ENCODE data around the gene SLC9A2. TPM values are rescaled to one million over a fixed set of nuclear protein-coding genes. Genes with fewer than 3 reads are reported as not detected.

The SLC9A2 gene
- 1 to 10 TPM; 6.2 to 6.8 (median 6.3) TPM for polyA plus RNA-seq (ENCODE audit: insufficient read length in 4 of 4)

- DNase-seq (ENCODE audit: low read depth in 4 of 4, low spot score in 2 of 4): no peak
Measured at GRCh38 chr2:102619414-102620319, at the start of gene SLC9A2. SLC9A2 (plus strand) TSS chr2:102619553; CDS start chr2:102619849, 296 bp downstream.

- DNase-seq (ENCODE audit: low read depth in 4 of 4, low spot score in 2 of 4): no peak
Measured at GRCh38 chr2:102575888-102576287, 43.5 kb upstream of the SLC9A2 start.

GRCh38 chr2:102578376-102578775 lies 41.0 kb upstream of the SLC9A2 start:
- DNase-seq (ENCODE audit: low read depth in 4 of 4, low spot score in 2 of 4): no peak

- no peak for DNase-seq (ENCODE audit: low read depth in 4 of 4, low spot score in 2 of 4)
Measured at GRCh38 chr2:102581911-102582310, 37.4 kb upstream of the SLC9A2 start.

GRCh38 chr2:102582845-102583244 lies 36.5 kb upstream of the SLC9A2 start:
- no peak for DNase-seq (ENCODE audit: low read depth in 4 of 4, low spot score in 2 of 4)

- DNase-seq (ENCODE audit: low read depth in 4 of 4, low spot score in 2 of 4): no peak
Measured at GRCh38 chr2:102585847-102586404, 33.4 kb upstream of the SLC9A2 start.

GRCh38 chr2:102588213-102588939 lies 31.0 kb upstream of the SLC9A2 start:
- no peak for DNase-seq (ENCODE audit: low read depth in 4 of 4, low spot score in 2 of 4)

GRCh38 chr2:102589444-102589843 lies 29.9 kb upstream of the SLC9A2 start:
- DNase-seq (ENCODE audit: low read depth in 4 of 4, low spot score in 2 of 4): no peak

GRCh38 chr2:102591491-102592045 lies 27.8 kb upstream of the SLC9A2 start:
- no peak for DNase-seq (ENCODE audit: low read depth in 4 of 4, low spot score in 2 of 4)

- DNase-seq (ENCODE audit: low read depth in 4 of 4, low spot score in 2 of 4): no peak
Measured at GRCh38 chr2:102592601-102593000, 26.8 kb upstream of the SLC9A2 start.

GRCh38 chr2:102593516-102593915 lies 25.8 kb upstream of the SLC9A2 start:
- no peak for DNase-seq (ENCODE audit: low read depth in 4 of 4, low spot score in 2 of 4)

- DNase-seq (ENCODE audit: low read depth in 4 of 4, low spot score in 2 of 4): no peak
Measured at GRCh38 chr2:102594445-102595016, 24.8 kb upstream of the SLC9A2 start.

GRCh38 chr2:102597788-102598187 lies 21.6 kb upstream of the SLC9A2 start:
- DNase-seq (ENCODE audit: low read depth in 4 of 4, low spot score in 2 of 4): no peak

- DNase-seq (ENCODE audit: low read depth in 4 of 4, low spot score in 2 of 4): no peak
Measured at GRCh38 chr2:102599486-102599885, 19.9 kb upstream of the SLC9A2 start.

GRCh38 chr2:102601730-102602129 lies 17.6 kb upstream of the SLC9A2 start:
- DNase-seq (ENCODE audit: low read depth in 4 of 4, low spot score in 2 of 4): no peak

GRCh38 chr2:102603904-102604303 lies 15.4 kb upstream of the SLC9A2 start:
- DNase-seq (ENCODE audit: low read depth in 4 of 4, low spot score in 2 of 4): no peak

- no peak for DNase-seq (ENCODE audit: low read depth in 4 of 4, low spot score in 2 of 4)
Measured at GRCh38 chr2:102604769-102605168, 14.6 kb upstream of the SLC9A2 start.

- DNase-seq (ENCODE audit: low read depth in 4 of 4, low spot score in 2 of 4): no peak
Measured at GRCh38 chr2:102606353-102606752, 13.0 kb upstream of the SLC9A2 start.

GRCh38 chr2:102615620-102616436 lies 3.5 kb upstream of the SLC9A2 start:
- DNase-seq (ENCODE audit: low read depth in 4 of 4, low spot score in 2 of 4): no peak

All from left renal cortex interstitium (tissue), 4 donors.